SHP77 (cell line): Measurements from ENCODE around the gene NUDT8.
A peak's percentile ranks its signal among the peaks of the same experiment; 100 is the strongest.
"Not testable (repeated sequence)": the region's sequence is repeated elsewhere in the genome, so short reads cannot be mapped to it uniquely, and the experiment has no call there.

Experiments used
- DNase-seq, 2 experiments: peaks; one replicate each; lab custom pipeline; 2025; lab: John Stamatoyannopoulos, UW

NUDT8 gene

GRCh38 chr11:67613313-67613959 is 16.3 kb downstream of the NUDT8 start:
- DNase-seq, result no peak

- DNase-seq, result no peak
Observed at GRCh38 chr11:67612751-67613150, 17.0 kb downstream of the NUDT8 start.

DNA sequence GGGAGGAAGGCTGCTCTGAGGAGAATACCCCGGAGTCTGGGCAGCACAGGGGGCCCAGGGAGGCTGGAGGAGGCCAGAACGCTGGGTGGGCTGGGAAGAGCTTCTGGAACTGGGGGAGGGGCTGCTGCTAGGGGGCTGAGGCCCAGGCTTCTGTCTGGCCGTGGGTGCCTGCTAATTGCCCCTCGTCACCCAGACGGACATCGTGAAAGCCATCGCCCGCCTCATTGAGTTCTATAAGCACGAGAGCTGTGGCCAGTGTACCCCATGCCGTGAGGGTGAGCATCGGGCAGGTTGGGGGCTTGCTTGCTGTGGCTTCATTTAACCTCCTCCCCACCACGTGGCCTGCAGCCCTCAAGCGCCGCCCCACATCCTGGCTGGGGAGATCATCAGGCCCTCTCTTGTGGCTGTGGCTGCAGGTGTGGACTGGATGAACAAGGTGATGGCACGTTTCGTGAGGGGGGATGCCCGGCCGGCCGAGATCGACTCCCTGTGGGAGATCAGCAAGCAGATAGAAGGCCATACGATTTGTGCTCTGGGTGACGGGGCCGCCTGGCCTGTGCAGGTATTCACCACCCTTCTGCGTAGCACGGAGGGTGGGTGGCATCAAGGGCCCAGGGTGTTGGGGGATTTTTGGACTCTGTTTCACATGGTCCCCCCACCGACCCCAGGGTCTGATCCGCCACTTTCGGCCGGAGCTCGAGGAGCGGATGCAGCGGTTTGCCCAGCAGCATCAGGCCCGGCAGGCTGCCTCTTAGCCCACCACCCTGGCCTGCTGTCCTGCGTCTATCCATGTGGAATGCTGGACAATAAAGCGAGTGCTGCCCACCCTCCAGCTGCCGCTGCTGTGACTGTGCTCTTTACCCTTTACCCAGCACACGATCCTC is 17.8 kb downstream of the NUDT8 start:
- no peak for DNase-seq

DNA sequence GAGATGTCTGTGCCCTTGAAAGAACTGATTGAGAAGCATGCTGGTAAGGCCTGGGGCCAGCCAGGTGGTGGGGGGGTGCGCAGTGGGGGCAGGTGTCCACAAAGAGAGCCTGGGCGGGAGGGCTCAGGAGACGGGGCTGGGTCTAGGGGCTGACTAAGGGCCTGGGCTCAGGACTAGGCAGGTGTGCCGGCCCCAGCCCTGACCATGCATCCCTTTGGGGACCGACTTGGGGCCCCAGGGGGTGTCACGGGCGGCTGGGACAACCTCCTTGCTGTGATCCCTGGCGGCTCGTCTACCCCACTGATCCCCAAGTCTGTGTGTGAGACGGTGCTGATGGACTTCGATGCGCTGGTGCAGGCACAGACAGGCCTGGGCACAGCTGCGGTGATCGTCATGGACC is 18.6 kb downstream of the NUDT8 start:
- DNase-seq, result no peak

GRCh38 chr11:67610302-67610868 is 19.4 kb downstream of the NUDT8 start:
- no peak for DNase-seq

DNA sequence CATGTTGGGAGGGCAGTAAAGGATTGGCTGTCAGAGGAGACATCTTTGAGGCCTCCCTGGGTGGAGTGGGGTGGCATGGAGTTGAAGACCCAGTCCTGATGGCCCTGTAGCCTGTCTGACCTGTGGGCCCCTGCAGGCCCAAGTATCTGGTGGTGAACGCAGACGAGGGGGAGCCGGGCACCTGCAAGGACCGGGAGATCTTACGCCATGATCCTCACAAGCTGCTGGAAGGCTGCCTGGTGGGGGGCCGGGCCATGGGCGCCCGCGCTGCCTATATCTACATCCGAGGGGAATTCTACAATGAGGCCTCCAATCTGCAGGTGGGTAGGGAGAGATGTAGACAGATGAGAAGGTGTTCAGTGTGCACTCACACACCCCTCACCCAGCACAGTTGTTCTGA is 20.4 kb downstream of the NUDT8 start:
- DNase-seq, result no peak

DNA sequence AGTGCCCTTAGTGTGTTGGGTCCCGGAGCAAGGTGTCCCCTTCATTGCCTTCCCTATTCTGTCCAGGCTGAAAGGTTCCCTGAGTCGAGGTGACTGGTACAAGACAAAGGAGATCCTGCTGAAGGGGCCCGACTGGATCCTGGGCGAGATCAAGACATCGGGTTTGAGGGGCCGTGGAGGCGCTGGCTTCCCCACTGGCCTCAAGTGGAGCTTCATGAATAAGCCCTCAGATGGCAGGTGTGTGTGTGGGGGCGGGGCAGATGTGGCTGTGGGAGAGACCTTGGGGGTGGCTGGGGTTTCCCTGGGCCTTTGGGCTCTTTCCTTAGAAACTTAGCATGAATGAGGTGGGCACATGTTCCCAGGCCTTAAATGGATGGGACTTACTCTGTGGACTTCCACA is 21.3 kb downstream of the NUDT8 start:
- DNase-seq, result no peak

GRCh38 chr11:67607507-67607906 is 22.2 kb downstream of the NUDT8 start:
- no peak for DNase-seq

DNA sequence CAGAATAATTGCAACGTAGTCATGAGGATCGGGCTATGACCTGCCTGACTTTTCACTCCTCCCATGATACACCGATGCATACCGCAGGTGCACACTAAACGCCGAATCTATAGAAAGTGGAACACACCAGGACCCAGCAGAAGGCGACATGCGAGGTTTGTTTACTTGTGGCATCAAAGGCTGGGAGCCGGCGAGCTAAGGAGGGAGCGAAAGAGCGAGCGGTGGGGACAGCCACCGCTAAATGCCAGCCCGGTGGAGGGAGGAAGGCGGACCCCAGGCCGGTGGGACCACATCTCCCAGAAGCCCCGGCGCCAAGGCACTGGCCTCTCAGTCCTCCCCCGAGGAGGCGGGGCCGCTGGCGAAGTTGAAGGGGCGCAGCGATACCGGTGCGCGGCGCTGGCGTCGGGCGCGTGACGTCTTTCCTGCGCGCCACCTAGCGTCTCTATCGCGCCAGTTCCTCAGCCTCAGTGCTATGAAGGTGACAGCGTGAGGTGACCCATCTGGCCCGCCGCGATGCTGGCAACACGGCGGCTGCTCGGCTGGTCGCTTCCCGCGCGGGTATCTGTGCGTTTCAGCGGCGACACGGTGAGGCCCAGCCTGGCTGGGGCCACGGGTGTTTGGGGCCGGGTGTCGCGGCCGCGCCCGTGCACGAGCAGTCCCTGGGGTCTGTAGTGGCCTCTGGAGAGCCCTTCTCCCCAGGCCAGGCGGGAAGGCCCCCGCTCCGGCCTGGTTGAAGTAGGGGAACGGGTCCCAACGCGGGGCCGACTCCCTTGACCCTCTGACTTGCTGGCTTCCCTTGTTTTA is 23.0 kb downstream of the NUDT8 start, which contains the start of gene NDUFV1:
TSS of gene NDUFV1 (plus strand) at position 445 of the 804 bp plus-strand sequence. CDS start at position 514, 69 bp downstream.
- peak; percentile 96 to 98 for DNase-seq

DNA sequence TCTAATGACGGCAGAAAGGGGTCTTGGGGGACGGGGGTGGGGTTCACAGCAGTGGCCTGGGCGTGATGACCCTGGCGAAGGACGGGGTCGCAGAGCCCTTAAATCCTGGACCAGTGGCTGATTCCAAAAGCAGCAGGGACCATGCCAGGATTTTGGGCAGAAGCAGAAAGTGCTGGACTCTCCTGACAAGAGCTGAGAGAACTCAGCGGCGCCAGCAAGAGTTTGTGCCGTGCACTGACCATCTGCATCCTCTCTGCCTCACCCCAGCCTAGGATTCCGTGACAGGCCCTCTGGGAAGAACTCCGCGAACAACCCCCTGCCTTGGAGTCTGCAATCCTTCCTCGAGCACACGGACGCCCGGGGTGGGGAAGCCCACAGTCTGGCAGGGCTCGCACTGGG is 23.6 kb downstream of the NUDT8 start:
- peak in 1 of 2 experiments; percentile 27 for DNase-seq

DNA sequence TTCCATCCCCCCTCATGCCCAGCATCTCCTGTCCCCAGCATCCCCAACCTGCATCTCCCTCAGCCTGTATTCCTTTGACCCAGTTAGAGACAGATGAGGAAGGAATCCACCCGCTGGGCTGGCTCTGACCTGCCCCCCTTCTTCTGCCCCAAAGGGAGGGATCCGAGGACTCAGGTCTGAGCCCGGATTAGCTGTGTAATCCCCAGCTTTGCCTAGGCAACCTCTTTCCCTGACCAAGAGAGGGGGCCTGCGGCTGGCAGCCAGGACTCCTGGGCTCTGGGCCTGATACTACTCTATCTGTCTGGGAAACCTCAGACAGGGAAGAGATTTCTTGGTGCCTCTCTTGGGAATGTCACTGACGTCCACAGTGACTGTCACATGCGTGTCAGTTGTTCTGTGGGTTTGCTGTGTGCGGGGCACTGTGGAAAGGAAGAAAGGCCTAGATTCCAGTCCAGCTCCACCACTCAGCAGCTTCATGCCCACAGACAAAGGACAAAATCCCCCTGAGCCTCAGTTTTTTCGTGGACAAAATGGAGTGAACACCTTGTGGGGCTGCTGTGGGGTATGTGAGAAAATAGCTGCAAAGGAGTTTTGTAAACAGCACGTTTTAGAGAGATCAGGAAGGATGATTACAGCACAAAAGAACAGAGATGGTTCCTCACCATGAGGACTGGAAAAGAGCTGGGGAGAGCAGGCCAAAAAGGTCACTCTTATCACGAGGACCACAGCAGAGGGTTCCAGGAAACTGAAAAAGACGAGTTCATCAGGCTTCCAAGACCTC is 24.3 kb downstream of the NUDT8 start:
- no peak for DNase-seq

- no peak for DNase-seq
Observed at GRCh38 chr11:67604815-67605214, 24.9 kb downstream of the NUDT8 start.

DNA sequence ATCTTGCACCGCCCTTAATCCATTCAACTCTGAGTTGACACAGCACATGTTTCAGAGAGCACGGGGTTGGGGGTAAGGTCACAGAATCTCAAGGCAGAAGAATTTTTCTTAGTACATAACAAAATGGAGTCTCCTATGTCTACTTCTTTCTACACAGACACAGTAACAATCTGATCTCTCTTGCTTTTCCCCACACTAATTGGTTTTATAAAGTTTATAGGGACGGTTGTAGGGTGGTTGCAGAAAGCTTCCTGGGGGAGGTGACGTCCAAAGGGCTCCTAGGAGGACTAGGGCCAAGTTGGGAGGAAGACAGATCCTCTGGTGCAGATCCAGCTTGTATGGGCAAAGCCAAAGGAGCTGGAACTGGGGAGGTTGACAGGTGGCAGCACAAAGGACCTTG is 25.6 kb downstream of the NUDT8 start:
- DNase-seq, result not testable (repeated sequence)

- DNase-seq, result no peak
Observed at GRCh38 chr11:67601098-67601497, 28.6 kb downstream of the NUDT8 start.

DNA sequence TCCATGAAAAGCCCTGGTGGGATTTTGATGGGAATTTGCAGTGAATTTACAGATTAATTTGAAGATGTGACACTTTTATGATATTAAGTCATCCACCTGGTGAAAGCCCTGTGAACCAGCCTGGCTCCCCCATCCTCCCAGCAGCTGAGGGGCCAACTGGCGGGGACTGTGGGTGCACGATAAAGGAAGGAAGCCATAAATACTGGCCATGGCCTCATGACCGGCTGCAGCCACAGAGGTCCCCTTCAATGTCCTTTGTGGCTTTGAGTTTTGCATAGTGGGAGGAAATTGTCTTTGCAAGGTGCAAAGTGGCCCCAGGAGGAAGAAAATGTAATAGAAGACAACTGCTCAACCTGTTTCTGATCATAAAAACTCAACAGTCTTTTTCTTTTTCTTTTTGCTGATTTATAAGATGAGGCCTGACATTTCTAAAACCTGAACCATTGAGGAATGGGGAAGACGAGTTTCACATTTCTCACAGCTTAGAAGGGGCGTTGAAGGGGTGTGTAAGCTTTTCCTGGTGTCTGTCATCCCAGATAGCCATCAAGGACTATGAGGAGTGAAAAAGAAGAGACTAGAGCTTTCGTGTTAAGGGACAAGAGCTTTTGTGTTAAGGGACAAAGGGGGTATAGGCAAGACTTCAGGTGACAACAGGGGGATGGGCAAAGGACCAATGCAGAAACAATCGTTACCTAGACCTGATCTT is 29.3 kb downstream of the NUDT8 start:
- no peak for DNase-seq

GRCh38 chr11:67599149-67599548 is 30.6 kb downstream of the NUDT8 start:
- DNase-seq, result no peak

DNA sequence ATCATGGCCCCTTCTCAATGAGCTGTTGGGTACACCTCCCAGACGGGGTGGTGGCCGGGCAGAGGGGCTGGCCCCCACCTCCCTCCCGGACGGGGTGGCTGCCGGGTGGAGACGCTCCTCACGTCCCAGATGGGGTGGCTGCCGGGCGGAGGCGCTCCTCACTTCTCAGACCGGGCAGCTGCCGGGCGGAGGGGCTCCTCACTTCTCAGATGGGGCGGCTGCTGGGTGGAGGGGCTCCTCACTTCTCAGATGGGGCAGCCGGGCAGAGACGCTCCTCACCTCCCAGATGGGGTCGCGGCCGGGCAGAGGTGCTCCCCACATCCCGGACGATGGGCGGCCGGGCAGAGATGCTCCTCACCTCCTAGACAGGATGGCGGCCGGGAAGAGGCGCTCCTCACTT is 31.8 kb downstream of the NUDT8 start:
- DNase-seq, result not testable (repeated sequence)

GRCh38 chr11:67597458-67597857 is 32.3 kb downstream of the NUDT8 start:
- DNase-seq, result not testable (repeated sequence)

- no peak for DNase-seq
Observed at GRCh38 chr11:67596753-67597300, 32.9 kb downstream of the NUDT8 start.

GRCh38 chr11:67594480-67594879 is 35.3 kb downstream of the NUDT8 start:
- DNase-seq, result no peak
